ENCODE data around the gene ANKRD17.

ANKRD17 gene

GRCh38 chr4:73161527-73162185 lies 96.9 kb downstream of the ANKRD17 start:
- H3F3A ChIP-seq (ENCODE audit: low read depth), result no peaks in the 10 kb centered on the region
- no peak overlapping the region for H2AFZ ChIP-seq (ENCODE audit: low read length)
- no peak overlapping the region for H3K4me3 ChIP-seq (ENCODE audit: low read length, poor library complexity, severe bottlenecking)
- H3K36me3 ChIP-seq (ENCODE audit: insufficient read depth, low read length), result peaks cover 80% of the 10 kb centered on the region
- H3K9ac ChIP-seq (ENCODE audit: low read depth, low read length, poor library complexity, severe bottlenecking), result no peak overlapping the region
- no peaks in the 10 kb centered on the region for H3K4me1 ChIP-seq (ENCODE audit: insufficient read depth, low read length, poor library complexity, severe bottlenecking)
- H4K20me1 ChIP-seq (ENCODE audit: insufficient read depth, low read length, poor library complexity, severe bottlenecking), result no peaks in the 10 kb centered on the region
- H3K79me2 ChIP-seq (ENCODE audit: insufficient read depth, low read length), result peaks cover 13% of the 10 kb centered on the region; the same call in 1 of the 2 replicates
- no peaks in the 10 kb centered on the region for H3K9me2 ChIP-seq (replicated peaks; ENCODE audit: low read depth, low read length)
- H3K4me2 ChIP-seq (ENCODE audit: low read depth, low read length, poor library complexity, severe bottlenecking), result no peak overlapping the region
- TF ChIP-seq EZH2phosphoT487 (IDR thresholded peaks at IDR 0.05; ENCODE audit: borderline replicate concordance), result no peak
- no peak for TF ChIP-seq CTCF (conservative IDR thresholded peaks at IDR 0.05; ENCODE audit: low read length)
- H3K9me3 ChIP-seq (ENCODE audit: insufficient read depth, low read depth, low read length), result peaks cover 6% of the 10 kb centered on the region; the same call in 1 of the 2 replicates
- no peaks in the 10 kb centered on the region for H3K27me3 ChIP-seq (ENCODE audit: insufficient read depth, low read length, poor library complexity, severe bottlenecking)

- Histone ChIP-seq H3K27me3 (ENCODE audit: insufficient read depth, low read length, poor library complexity, severe bottlenecking) (no peaks in the 10 kb centered on the region), H3K4me1 (ENCODE audit: insufficient read depth, low read length, poor library complexity, severe bottlenecking) (no peaks in the 10 kb centered on the region), H3K4me2 (ENCODE audit: low read depth, low read length, poor library complexity, severe bottlenecking) (no peak overlapping the region), H2AFZ (ENCODE audit: low read length) (no peak overlapping the region), H3K9me2 (replicated peaks; ENCODE audit: low read depth, low read length) (no peaks in the 10 kb centered on the region), H3K9ac (ENCODE audit: low read depth, low read length, poor library complexity, severe bottlenecking) (no peak overlapping the region), H4K20me1 (ENCODE audit: insufficient read depth, low read length, poor library complexity, severe bottlenecking) (no peaks in the 10 kb centered on the region), H3K4me3 (ENCODE audit: low read length, poor library complexity, severe bottlenecking) (no peak overlapping the region), H3K79me2 (ENCODE audit: insufficient read depth, low read length) (no peaks in the 10 kb centered on the region), H3F3A (ENCODE audit: low read depth) (no peaks in the 10 kb centered on the region), H3K9me3 (ENCODE audit: insufficient read depth, low read depth, low read length) (no peaks in the 10 kb centered on the region), H3K36me3 (ENCODE audit: insufficient read depth, low read length) (peaks cover 71% of the 10 kb centered on the region)
- TF ChIP-seq CTCF (conservative IDR thresholded peaks at IDR 0.05; ENCODE audit: low read length), result no peak
- TF ChIP-seq EZH2phosphoT487 (IDR thresholded peaks at IDR 0.05; ENCODE audit: borderline replicate concordance), result no peak
Observed at GRCh38 chr4:73156394-73156793, 102.2 kb downstream of the ANKRD17 start.

- H3K27me3 ChIP-seq (ENCODE audit: insufficient read depth, low read length, poor library complexity, severe bottlenecking), result no peaks in the 10 kb centered on the region
- no peaks in the 10 kb centered on the region for H4K20me1 ChIP-seq (ENCODE audit: insufficient read depth, low read length, poor library complexity, severe bottlenecking)
- H3F3A ChIP-seq (ENCODE audit: low read depth), result no peaks in the 10 kb centered on the region
- H3K9ac ChIP-seq (ENCODE audit: low read depth, low read length, poor library complexity, severe bottlenecking), result no peak overlapping the region
- no peaks in the 10 kb centered on the region for H3K9me3 ChIP-seq (ENCODE audit: insufficient read depth, low read depth, low read length)
- no peak for TF ChIP-seq EZH2phosphoT487 (IDR thresholded peaks at IDR 0.05; ENCODE audit: borderline replicate concordance)
- no peak for TF ChIP-seq CTCF (conservative IDR thresholded peaks at IDR 0.05; ENCODE audit: low read length)
- no peaks in the 10 kb centered on the region for H3K9me2 ChIP-seq (replicated peaks; ENCODE audit: low read depth, low read length)
- no peak overlapping the region for H3K4me3 ChIP-seq (ENCODE audit: low read length, poor library complexity, severe bottlenecking)
- no peaks in the 10 kb centered on the region for H3K79me2 ChIP-seq (ENCODE audit: insufficient read depth, low read length)
- H3K36me3 ChIP-seq (ENCODE audit: insufficient read depth, low read length), result peaks cover 74% of the 10 kb centered on the region; the same call in 1 of the 2 replicates
- no peaks in the 10 kb centered on the region for H3K4me1 ChIP-seq (ENCODE audit: insufficient read depth, low read length, poor library complexity, severe bottlenecking)
- no peak overlapping the region for H3K4me2 ChIP-seq (ENCODE audit: low read depth, low read length, poor library complexity, severe bottlenecking)
- no peak overlapping the region for H2AFZ ChIP-seq (ENCODE audit: low read length)
Observed at GRCh38 chr4:73152893-73153292, 105.7 kb downstream of the ANKRD17 start.
